ENCODE measurements around the gene KCNQ2.
"Not testable (repeated sequence)": the region's sequence is repeated elsewhere in the genome, so short reads cannot be mapped to it uniquely, and the experiment has no call there.

KCNQ2 gene

DNA sequence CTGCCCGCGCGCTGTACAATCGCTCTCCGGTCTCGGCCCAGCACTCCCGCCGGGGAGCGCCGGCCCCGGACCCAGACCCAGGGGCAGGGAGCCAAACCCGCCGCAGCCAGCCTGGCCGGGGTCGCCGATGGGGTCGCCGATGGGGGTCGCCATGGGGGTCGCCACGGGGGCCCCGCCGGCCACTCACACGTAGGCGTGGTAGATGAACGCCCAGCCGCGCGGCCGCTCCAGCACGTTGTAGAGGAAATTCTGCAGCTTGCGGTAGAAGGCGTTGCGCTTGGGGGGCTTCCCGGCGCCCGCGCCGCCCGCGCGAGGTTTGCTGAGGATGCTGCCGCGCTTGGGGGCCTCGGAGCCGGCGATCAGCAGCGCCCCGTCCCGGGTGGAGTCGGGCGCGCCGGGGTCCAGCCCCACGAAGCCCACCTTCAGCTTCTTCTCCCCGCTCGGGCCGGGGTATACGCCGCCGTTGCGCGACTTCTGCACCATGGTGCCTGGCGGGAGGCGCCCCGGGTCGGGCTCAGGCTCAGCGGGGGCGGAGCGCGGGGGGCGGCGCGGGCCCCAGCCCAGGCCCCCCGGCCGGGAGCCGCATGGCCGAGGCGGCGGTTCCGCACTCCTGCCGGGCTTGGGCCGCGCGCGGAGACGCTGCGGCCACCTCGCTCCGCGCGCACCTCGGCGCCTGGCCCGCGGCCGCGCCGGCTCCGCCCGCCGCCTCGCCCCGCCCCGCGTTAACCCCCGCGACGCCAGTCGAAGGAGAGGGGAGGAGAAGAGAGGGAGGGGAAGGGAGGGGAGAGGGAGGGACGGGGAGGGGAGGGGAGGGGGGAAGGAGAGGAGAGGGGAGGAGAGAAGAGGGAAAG is at the start of gene KCNQ2:
Gene KCNQ2, minus strand, starts transcription at position 675 of the 851 bp plus-strand sequence. Its CDS starts 192 bp downstream, at position 483.
- no peak for DNase-seq

DNA sequence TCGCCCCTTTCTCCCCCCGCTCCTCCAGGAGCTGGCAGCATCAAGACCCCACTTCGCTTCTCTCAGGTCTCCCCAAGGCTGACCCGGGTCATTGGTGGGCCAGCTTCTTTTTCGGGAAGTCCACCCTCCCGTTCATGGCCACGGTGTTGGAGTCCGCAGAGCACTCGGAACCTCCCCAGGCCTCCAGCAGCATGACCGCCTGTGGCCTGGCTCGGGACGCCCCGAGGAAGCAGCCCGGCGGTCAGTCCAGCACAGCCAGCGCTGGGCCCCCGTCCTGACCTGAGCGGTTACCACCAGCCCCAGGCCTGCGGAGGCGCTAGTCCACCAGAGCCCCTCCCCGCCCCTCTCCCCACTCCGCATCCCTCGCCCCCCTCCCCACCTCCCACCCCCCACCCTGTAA is 49.1 kb upstream of the KCNQ2 start:
- DNase-seq = no peak

DNA sequence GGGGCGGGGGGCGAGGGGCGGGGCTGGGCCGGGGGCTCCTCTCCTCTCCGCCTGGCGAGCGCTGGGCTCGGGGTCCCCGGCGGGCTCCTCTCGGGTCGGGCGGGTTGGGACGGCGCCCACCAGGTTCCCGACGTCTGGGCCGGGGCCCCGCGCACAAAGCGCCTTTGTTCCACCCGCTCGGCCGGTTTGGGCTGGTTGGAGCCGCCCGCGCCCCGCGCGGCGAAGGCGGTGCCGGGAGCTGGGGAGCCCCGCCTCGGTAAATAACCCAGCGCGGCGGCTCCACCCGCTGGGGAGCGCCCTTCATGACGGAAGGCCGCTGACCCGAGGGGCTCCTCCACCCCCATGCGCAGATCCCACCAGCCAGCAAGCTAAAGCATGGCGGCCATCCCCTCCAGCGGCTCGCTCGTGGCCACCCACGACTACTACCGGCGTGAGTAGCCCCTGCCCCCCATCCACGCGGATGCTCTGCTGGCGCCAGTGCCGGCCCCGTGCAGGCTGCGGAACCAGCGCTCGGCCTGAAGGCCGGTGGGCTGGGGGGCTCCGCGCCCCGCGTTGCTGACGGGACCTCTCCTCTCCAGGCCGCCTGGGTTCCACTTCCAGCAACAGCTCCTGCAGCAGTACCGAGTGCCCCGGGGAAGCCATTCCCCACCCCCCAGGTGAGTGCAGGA is 48.6 kb upstream of the KCNQ2 start:
- peak; percentile 54 for DNase-seq

DNA sequence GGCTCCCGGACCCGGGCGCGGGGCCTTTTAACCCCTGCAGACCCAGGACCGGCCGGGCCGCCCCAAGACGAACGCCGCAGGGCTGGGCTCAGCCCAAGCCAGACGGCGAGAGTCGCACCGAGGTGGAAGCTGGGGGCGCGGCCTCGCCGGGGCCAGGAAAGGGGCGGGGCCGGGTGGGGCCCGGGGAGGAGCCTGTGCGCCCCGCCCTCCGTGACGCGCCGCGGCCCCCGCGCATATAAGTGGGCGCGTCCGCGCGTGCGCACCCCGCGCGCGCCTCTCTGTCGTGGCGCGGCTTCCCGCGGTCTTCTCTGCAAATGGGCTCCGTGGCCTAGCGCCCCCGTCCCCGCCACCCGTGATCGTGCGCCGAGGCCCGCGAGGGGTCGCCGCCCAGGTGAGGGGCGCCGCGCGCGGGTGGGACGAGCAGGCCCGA is 48.1 kb upstream of the KCNQ2 start, which contains the start of gene PPDPF:
Gene PPDPF, plus strand, starts transcription at position 262 of the 430 bp plus-strand sequence. CDS start 544 bp downstream, outside the sequence.
- peak; percentile 49 for DNase-seq

DNA sequence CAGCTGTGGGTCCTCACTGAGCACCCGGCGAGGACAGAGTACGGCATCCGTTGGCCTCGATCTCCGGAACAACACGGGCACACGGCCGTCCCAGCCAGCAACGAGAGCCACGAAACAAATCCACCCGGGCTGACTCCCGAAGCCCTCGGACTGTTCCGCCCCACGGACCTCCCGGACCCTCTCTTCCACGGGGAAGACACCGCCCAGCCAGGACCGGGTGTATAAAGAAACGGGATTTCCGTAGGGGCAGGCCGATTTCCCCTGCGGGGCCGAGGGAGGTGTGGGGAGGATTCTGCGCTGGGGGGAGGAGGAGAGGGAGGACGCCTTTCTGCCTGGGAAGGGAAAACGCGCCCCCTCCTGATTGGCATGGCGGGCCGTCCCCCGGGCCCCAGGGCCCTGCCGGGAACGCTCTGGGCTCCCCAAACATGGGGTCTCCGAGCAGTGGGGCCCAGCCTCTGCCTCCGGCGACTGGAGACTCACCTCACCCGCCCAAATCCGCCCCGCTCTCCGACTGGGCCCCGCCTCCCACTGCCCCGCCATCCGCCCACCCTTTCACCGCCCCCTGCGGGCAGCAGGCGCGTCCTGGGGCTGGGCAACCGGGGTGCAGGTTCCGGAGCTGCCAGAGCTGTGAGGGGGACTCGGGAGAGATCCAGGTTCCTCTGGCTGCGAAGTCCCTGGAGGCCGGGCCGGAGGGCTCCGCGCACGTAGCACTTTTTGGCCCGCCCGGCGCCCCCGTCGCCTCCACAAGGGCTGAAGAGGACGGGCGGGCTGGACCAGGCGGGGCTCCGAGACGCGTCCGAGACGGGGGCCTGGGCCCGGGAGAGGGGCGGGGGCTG is 47.4 kb upstream of the KCNQ2 start:
- DNase-seq = no peak

DNA sequence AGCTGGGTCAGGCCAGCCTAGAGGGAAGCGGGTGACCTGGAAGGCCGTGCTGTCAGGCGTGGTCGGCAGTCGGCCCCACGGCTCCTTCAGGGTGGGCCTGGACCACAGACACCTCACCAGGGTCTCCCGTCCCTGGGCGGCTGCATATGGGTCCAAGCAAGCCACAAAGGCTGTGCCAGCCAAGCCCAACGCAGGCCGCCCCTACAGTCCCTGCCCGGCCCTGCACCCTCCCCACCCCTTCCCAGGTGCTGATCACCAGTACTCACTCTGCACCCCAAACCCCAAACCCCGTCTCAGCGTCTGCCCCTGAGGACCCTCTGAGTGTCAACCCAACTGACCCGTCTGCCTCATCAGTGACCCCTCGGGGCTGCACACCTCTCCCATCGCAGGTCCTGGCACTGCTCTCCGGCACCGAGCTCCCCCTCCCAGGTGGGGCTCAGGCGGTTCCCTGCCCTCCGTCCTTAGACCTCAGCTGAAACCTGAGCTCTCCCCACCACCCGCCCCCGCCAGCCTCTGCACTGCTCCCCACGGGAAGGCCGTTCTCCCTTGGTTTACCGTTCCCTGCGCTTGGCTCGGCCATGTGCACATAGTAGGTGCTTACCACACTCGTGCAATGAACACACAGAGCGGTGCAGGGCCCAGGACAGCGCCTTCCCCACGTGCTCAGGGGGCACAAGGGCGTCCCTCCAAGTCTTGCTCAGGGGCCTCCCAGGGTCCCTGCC is 46.7 kb upstream of the KCNQ2 start:
- DNase-seq = no peak

DNA sequence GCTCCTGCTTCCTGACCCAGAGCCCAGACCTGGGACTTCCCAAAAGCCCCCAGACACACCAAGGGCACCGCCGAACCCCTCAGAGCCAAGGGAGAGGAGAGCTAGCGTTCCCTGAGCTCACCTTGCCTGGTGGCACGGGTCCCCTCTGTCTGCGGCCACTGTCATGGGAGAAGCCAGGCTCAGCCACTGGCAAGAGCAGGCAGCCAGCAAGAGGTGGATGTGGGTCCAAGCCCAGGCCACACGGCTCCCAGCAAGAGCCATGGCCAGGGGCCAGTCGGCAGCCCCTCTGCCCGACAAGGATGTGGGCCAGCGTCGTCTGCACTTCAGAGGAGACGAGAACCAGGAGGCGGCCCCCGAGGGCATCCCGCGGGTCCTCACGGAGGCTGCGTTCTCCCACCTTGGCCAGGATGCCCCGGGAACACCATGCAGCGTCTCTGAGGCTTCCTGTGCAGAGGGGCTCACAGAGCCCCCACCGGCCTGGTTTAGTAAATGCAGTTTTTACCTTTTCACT is 46.0 kb upstream of the KCNQ2 start:
- no peak for DNase-seq

DNA sequence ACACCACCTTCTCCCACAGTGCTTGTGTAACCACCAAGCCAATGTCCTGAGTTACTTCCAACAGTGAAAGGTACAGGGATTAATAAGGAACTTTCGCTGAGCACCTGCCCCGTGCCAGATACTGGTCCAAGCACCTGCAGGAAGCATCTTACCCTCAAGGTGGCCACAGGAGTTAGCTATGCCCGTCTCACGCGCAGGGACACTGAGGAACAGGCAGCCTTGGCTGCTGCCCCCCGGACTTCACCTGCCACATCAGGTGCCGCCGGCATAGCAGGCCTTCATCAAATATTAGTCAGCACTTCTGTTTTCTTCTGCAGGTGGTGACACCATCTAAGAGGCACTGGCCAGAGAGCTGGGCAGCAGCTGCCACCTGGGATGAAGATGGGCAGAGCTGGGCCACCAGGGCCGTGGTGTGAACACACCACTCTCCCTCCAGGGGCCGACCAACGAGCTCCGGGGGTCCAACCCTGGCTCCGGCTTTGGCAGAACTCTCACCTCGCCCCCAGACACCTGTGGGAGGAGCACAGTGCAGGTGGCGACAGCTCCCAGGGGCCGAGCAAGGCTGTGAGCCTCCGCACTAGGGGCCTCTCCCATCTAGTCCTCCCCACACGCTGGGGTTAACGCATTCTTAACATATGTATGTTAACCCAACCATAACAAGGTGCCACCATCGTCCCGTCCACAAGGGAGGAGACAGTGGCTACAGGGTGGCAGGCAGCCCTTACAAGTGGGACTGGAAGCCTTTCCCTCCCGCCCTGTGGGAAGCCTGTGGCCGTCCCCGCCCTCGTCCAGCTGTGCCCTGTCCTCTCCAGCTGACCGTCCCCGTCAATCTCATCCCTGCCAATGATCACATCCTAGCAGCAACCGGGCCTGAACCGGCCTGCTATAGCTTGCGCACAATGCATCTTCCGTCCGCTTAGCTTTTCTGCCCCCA is 45.2 kb upstream of the KCNQ2 start:
- DNase-seq = no peak

DNA sequence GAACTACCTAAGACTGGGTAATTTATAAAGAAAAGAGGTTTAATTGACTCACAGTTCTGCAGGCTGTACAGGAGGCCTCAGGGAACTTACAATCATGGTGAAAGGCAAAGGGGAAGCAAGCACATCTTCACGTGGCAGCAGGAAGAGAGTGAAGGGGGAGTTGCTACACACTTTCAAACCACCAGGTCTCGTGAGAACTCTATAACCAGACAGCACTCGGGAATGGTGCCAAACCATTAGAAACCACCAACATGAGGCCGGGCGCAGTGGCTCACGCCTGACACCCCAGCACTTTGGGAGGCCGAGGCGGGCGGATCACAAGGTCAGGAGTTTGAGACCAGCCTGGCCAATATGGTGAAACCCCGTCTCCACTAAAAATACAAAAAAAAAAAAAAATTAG is 42.1 kb upstream of the KCNQ2 start:
- not testable (repeated sequence) for DNase-seq

DNA sequence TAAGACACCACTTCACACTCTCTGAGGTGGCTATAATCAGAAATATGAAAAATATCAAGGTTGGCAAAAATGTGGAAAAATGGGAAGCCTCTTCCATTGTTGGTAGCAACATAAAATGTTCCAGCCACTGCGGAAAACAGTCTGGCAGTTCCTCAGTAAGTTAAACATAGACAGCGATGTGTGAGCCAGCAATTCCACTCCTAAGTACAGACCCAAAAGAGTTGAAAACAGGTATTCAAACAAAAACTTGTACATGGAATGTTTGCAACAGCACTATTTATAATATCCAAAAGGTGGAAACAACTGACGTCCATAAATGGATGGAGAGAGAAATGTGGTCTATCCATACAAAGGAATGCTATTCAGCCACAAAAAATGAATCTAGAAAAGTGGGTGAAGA is 40.8 kb upstream of the KCNQ2 start:
- DNase-seq = no peak

DNA sequence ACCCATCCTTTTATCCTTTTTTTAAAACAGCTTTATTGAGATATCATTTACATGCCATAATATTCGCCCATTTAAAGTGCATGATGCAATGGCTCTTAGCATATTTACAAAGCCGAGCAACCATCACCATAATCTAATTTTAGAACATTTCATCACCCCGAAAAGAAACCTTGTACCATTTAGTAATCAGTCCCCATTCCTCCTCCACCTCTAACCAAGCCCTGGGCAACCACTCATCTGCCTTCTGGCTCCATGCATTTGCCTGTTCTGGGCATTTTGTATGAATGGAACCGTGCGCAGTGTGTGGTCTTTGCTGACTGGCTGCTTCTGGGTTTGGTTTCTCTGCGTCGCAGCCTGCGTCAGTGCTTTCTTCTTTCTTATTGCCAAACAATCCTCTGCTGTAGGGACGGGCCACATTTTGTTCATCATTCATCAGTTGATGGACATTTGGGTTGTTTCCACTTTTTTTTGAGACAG is 36.7 kb upstream of the KCNQ2 start:
- no peak for DNase-seq

DNA sequence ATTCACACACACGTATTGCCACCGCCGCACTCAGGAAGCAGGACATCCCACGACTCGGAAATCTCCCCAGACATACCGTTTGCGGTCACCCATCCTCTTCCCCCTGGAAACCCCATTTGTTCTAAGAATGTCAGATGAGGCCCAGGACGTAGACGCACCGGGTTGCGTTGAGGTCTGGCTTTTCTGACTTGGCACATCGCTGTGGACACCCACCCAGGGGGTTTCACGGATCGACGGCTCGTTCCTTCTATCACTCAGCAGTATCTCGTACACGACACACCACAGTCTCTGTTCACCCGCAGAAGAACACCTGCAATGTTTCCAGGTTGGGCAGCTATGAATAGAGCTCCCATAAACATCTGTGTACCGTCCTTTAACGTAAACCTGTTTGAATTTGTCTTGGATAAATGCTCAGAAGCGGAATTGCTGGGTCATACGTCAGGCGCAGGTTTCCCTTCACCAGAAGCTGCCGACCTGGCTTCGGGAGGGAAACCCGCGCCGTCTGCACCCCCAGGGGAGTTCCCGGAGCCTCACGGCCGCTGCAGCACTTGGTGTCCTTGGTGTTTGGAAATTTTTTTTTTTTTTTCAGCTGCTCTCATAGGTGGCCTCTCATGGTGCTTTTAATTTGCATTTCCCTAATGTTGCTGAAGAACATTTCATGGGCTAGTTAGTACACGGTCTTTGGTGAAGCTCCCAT is 35.8 kb upstream of the KCNQ2 start:
- no peak for DNase-seq

DNA sequence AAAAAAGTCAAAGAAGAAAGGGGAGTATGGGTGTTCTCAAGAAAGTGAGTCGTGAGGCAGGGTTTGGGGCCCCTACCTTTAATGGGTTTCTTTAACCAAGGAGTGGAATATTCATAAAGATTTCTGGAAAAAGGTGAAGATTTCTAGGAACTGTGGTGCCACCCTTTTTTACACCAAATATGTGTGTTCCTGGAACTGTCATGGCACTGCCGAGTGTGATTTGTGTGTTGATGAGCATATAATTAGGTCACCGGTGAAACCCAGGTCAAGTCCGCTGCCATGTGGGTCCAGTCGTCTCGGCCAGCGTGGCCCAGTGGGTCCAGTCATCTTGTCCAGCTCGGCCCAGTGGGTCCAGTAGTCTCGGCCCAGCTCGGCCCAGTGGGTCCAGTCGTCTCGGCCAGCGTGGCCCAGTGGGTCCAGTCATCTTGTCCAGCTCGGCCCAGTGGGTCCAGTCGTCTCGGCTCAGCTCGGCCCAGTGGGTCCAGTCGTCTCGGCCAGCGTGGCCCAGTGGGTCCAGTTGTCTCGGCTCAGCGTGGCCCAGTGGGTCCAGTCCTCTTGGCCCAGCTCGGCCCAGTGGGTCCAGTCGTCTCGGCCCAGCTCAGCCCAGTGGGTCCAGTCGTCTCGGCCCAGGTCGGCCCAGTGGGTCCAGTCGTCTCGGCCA is 34.8 kb upstream of the KCNQ2 start:
- DNase-seq = no peak

DNA sequence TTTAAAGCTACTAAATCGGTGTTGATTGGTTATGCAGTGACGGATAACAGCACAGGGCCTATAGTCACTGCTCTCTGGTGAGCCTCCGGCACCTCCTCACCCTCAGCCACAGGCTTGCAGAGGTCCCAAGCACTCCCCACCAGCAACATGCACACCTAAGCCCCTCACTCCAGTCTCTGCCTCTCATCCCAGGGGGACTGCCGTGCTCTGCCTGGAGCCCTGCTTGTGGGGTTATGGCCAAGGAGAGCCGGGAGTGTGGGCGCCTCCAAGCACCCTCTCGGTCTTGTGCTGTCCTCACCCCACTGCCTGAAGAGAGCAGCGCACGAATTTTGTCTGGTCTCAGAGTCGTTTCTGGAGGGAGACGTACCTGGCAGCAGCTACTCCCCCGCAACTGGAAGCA is 33.3 kb upstream of the KCNQ2 start:
- no peak for DNase-seq

DNA sequence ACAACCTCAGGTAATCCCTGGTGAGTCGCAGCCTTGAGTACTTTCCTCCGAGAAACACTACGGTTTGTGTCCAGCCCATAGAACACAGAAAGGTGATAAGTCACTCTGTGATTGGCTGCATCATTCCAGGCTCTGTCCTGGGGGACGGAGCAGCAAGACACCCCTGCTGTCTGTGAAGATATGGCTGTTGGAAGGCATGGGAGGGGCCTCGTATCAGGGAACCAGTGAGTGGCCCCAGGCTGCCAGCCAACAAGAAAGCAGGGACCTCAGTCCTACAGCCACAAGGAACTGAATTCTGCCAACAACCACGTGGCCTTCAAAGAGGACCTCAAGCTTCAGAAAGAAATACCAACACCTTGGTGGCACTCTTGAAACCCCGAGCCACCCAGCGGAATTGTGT is 32.8 kb upstream of the KCNQ2 start:
- DNase-seq = no peak

DNA sequence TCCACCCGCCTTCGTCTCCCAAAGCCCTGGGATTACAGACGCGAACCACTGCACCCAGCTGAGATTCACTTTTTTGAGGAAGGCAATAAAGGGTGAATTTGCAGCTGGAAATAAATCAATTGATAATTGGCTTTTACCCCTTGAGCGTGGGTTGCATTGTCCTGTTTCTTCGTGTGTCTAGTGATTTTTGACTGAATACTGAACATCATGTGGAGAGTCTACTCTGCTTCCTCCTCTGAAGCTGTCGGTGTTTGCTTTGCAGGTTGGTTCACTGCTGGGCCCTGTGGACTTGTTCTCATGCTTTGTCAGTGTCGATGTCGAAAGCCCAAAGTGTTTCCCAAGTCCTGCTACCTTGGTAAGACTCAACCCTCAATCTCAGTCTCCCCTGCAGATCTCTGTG is 32.2 kb upstream of the KCNQ2 start:
- no peak for DNase-seq

DNA sequence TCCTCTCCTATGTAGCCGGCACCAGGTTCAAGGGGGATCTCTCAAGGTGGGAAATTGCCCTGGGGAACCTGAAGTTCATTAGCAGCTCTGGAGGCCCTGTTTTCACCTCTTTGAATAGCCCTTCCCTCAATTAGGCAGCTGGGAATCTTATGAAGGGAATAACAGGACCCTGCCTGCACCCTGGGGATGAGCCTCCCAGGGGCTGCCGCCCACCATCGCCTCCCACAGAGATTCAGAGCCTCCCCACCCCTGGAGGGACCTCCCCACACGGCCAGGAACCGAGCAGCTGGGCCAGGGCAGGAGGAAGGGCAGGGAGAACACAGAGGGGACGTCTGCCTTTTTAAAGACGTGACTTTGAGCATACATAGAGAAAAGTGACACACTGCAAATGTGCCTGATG is 31.1 kb upstream of the KCNQ2 start:
- no peak for DNase-seq

DNA sequence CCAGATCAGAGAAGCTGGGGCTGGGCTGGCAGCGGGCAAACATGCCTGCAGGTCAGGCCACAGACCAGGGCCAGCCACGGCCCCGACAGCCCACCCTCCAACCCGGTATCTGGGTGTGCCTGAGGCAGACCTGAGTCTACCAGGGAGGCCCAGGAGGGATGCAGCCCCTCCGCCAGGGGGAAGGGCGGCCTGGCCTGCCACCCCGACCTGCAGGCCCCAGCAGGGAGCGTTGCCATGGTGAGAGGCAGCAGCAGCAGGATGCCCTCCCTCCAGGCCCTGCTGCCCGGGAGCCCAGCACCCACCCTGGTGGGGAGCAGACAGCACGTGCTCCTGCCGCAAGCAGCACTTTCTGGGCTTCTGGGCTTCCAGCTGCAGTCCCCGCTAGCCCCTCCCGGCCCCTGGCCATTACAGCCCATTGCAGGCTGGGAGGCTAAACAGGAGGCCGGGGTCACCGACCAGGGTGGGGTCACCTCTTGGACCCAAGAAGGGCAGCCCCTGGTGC is 30.3 kb upstream of the KCNQ2 start:
- DNase-seq = peak; percentile 73

DNA sequence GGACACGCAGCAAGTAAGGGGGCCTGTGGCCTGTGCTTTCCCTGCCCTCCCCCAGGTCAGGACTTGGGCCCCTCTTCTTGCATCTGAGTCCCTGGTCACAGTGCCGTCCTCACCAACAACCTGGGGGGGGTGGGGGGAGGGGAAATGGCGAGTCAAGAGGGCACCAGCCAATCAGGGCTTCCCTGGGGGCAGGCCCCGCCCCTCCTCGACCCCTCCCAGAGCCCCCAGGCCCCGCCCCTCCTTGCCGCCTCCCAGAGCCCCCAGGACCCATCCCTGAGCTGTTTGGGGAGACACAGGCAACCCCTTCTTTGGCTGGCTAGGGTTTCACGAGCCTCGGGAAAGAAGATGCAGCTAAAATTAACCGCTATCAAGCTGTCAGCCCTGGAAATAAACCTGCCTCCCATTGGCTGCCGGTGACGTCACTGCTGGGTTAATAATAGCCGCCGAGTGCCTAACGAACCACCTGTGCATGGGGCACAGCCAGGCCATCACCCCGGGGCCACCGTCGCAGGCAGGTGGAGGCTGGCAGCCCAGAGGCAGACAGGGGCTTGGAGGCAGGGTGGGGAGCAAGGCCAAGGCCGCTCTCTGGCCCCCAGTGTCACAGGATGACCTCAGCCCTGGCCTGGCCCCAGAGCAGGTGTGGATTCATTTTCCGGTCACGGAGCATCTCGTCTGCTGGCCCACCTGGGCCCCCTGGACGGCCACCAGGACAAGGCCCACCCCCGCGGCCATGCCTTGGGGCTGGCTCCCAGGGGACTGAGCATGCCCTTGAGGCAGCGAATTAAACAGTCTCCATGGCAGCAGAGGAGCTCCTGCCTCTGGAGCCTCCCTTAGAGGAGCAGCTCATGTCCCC is 29.6 kb upstream of the KCNQ2 start:
- DNase-seq = peak; percentile 81

Data from NCI-H1092 (cell line).